GM12892 (cell line): ENCODE measurements around the gene CSPG4.

Source experiments
- DNase-seq: peaks from one replicate; pipeline ENCODE4 v3.0.0; 2011; ENCODE audit not compliant: insufficient read length
- FAIRE-seq: peaks from 2 replicates; lab custom pipeline; 2011; peaks lifted over from hg19 to GRCh38; lab: Jason Lieb, UNC
- POLR2A ChIP-seq: IDR thresholded peaks from 2 replicates; pipeline ENCODE4 v1.6.1; 2011; ENCODE audit warnings: low read depth, low read length, control low read depth
- POLR2AphosphoS5 ChIP-seq: IDR thresholded peaks from 2 replicates; pipeline ENCODE4 v1.6.1; 2011; ENCODE audit warnings: low read depth, low read length, control low read depth
- TAF1 ChIP-seq: IDR thresholded peaks from 2 replicates; pipeline ENCODE4 v1.6.1; 2011; ENCODE audit warnings: low read depth, mild to moderate bottlenecking, control low read depth, low read length, borderline replicate concordance

CSPG4 gene

DNA sequence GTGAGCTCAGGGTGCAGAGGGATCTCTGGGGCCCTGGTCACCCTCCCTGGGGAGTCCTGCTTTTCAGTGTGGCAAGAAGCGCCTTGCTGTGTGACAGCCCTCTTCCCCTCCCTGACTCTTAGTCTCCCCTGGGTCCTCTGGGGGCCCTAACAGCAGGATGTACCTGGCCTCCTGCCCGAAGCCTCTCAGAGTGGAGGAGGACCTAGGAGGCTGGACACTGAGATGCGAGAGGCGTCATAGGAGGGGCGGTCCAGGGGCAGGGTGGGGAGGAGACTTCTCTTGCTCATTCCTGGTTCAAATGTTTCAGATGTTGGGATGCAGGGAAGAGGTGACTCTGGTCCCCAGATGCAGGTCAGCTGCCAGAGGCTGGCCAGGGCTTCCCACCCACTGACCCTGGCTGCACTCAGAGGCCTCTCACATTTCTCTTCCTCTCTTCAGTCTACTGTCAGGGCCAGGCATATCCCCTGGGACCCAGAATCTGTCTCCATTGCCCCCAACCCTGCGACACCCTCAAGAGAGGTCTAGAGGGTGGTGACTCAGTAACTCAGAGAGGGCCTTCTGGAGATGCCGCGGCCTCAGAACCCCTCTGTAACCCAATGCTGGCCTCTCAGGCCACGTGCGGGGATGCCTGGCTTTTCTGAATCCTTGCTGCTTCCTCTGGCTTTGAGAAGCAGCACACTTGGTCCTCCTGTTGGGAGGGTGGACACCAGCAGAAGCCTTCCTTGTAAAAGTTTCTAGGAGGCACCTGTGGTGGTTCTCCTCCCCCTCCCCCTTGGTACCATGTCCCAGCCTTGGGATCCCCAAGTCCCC, 39.0 kb downstream of the CSPG4 start:
- no peak for DNase-seq
- TF ChIP-seq TAF1 (no peak), POLR2A (no peak), POLR2AphosphoS5 (no peak)
- FAIRE-seq = no peak

DNA sequence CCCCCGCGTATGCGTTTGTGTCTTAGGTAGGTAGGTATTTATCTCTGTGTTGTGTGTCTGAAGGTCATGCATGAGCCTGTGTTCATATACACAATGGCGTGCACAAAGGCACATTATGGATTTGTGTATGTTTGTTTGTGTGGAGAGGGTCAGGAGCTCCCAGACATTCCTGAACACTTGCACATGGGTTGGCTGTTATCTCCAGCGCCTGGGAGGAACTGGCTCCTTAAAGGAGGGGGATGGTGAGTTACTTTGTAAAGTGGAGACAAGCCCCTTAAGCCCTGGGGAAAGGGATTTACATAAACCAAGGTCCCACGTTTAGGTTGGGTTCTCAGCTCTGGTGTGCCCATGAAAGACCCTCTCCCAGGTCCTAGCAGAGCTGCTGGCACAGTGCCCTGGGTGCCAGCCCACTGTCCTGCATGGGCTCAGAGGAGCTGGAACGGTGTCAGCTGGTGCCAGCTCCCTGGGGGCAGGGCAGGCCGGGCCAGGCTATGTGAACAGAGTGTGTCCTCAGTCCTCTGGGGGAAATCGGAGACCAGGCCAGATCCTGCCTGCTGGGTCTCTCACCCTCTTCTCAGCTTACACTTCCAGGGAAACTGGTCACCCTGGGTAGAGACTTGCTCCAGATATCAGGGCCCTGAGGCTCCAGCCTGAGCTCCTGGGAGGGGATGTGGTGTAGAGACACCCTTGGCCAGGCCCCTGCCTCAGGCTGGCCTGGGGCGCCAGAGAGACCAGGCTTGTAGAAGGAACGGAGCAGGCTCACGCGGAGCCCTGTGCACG, 39.8 kb downstream of the CSPG4 start:
- FAIRE-seq = no peak

DNA sequence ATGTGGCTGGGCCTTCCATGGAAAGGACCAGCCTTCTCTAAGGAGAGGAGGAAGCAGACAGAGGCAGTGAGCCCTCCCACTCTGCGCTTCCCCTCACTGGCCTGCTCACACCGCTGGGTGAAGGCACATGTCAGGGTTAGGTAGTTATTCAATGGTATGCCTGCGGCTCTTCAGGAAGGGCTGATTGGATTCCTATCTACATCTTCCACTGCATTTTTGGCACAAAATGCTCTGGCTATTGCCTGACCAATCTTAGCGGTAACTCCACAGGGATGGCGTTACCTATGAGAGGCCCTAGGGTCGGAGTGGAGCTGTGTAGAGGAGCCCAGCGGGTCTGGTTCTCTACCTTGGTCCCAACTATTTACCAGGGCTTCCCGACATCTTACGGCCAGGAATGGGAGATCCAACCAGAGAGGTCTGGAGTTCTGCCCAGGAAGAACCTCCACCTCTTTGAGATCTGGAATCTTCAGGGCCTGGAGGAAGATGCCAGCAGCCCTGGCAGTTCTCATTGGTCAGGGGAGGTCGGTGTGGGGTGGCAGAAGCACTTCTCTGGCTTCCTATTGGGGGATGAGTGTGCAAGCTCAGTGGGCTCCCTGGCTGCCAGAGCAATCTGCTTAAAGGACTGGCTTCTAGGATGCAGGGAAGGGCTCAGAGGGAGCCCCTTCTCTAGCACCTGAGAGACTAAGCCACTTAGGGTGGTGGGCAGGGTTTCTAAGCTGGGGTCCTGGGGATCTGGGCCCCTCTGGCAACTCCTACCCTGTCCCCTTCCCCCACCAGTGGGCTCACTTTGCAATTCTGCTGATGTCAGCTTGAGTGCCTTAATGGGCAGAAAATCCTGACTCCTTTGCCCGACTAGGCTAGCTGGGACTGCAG, 40.7 kb downstream of the CSPG4 start:
- FAIRE-seq (no peak), DNase-seq (no peak)
- no peak for TF ChIP-seq POLR2AphosphoS5
- no peak for TF ChIP-seq TAF1
- no peak for TF ChIP-seq POLR2A

More for the DNA sequence above, 39.8 kb downstream of the CSPG4 start:
- no peak for DNase-seq
- no peak for TF ChIP-seq POLR2A
- TF ChIP-seq TAF1 = no peak
- no peak for TF ChIP-seq POLR2AphosphoS5

DNA sequence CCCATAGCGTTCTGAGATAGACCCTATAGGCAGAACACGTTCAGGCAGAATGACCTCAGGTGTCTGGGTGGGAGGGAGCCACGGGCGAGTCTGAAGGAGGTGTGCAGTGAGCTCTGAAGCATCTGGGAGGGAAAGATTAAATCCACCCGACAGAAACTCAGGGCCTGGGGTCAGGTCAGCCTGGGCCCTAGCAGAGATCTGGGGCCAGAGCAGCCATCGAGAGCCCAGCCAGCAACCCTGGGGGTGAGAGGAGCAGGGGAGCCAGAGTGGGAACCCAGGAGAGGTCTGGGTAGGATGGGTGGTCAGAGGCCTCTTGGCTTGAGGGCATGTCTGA, 42.8 kb downstream of the CSPG4 start:
- no peak for FAIRE-seq
- no peak for DNase-seq

DNA sequence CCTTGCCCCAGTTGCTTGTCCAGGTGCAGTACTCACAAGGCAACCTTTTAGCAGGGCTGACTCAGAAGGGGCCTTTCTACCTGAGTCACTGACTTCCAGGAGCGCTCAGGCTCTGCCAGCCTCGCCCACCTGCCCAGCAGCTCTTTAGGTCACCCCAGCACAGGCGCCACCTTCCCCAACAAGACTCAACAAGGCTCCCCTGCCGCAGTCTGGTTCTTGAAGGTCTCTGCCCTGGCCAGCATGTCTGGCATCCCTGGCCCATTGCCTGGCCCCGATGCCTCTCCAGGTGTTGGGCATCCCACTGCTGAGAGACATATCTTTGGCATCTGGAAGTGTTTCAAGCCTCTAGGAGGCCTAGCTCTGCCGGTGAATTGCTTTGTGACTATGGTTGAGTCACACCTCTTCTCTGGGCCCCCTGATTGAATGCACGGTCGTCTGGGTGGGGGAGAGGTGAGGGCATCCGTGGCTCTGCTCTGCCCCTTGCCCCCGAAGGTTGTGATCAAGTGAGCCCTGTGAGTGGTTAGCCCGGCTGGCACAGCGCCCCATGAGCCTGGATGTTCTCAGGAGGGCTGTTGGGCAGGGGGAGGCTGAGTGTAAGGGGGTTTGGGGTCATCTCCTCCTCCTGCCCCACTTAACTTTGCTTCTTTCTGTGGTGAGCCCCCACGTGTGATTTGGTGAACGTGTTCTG, 43.3 kb downstream of the CSPG4 start:
- no peak for FAIRE-seq
- TF ChIP-seq POLR2A (no peak), POLR2AphosphoS5 (no peak)
- DNase-seq = no peak

More for the DNA sequence above, 42.8 kb downstream of the CSPG4 start:
- TF ChIP-seq POLR2A (no peak), POLR2AphosphoS5 (no peak), TAF1 (no peak)

DNA sequence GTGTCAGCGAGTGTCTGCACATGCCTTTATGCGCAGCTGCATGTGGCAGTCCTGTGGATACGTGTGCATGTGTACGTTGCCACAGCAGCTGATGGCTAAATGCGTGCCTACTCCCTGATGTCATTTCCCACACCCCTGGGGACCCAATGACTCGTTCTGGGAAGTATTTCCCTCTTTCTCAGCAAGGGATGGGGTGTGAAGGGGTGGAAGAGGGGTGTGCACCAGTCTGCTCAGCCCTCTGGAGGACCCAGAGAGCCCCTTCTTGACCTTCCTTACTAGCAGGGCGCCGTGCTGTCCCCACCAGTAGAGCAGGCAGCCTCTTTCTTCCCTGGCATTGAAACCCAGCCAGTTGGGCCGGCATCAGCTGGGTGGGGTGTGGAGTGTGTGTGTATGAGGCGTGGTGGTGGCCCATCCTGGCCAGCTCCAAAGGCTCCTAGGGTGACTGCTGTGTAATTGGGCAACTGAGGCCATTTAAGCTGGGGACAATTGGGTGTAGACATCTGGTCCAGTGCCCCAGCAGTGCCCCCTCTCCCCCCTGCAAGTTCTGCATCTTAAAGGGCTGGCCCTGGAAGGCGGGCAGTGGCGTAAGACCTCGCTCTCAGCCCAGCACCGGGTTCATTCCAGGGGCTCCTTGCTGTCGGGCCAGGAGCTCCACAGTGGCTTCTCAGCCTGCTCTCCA, 45.7 kb downstream of the CSPG4 start:
- FAIRE-seq = no peak
- DNase-seq = no peak
- no peak for TF ChIP-seq POLR2AphosphoS5
- TF ChIP-seq TAF1 = no peak
- TF ChIP-seq POLR2A = no peak

DNA sequence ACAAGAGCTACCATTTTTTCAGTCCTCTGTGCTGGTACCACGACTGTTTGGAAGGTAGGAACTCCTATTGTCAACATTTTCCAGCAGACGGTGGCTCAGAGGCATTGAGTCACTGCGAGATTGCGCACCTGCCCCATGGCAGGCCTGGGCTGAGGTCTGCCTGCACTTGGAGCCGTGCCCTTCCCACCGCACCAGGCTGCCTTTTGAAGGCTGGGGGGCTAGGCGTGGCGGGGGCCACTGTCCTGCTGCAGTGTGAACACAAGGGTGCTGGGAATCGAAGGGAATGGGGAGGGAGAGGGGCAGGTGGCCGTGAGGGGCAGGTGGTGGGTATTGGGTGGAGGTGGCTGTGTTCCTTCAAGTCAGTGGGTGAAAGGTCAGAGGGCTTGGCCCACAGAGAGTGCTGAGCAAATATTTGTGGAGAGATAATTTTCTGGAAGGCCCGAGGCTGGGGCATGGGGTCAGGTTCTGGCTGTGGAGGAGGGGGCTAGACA, 48.7 kb downstream of the CSPG4 start:
- no peak for DNase-seq
- TF ChIP-seq POLR2A (no peak), TAF1 (no peak), POLR2AphosphoS5 (no peak)
- no peak for FAIRE-seq

DNA sequence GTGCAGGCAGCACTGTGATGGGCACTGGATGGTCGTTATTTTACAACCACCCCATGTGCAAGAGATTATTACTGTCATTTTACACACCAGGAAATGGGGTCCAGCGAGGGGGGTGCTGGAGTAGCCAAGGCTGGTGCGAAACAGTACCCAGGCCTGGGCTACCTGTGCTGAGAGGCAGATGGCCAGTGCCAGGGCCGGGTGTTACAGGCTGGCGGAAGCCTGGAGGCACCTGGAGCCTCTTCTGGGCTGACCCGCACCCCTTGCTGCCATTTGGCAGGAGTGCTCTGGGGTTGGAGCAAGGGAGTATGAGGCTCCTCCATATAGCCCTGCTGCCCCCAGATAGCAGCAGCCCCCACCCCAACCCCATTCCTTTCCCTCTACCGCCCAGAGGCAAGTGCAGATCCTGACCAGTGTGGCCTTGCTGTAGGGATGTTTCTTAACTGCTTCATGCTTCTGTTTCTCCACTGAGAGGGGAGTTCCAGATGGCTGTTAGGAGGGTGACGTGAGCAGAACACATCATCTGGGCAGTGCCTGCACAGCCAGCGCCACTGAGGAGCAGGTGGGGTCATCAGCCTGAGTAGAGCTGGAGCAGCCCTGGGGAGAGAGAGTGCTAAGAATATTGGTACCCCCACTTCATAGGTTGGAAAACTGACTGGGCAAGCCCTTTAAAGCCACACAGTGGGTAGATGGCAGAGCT, 49.7 kb downstream of the CSPG4 start:
- TF ChIP-seq POLR2A (no peak), TAF1 (no peak), POLR2AphosphoS5 (no peak)
- no peak for DNase-seq
- peak; percentile 77 for FAIRE-seq

DNA sequence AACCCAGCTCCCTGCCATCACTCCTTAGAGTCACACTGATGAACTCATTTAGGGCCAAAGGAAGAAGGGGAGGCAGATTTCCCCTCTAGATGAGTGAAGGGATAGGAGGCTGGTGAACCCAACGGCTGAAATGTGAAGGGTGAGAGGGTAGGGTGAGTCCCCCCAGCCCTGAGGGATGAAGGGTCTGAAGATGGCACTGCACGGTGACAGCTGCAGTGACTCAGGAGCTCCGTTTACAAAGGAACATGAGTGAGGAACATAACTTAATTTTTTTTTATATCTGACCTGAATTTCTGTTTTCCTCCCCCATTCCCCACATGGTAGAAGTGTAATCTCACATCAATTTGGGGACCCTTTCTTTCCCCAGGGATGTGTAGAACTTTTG, 50.9 kb downstream of the CSPG4 start:
- FAIRE-seq (no peak), DNase-seq (no peak)
- TF ChIP-seq POLR2AphosphoS5 (no peak), TAF1 (no peak), POLR2A (no peak)

DNA sequence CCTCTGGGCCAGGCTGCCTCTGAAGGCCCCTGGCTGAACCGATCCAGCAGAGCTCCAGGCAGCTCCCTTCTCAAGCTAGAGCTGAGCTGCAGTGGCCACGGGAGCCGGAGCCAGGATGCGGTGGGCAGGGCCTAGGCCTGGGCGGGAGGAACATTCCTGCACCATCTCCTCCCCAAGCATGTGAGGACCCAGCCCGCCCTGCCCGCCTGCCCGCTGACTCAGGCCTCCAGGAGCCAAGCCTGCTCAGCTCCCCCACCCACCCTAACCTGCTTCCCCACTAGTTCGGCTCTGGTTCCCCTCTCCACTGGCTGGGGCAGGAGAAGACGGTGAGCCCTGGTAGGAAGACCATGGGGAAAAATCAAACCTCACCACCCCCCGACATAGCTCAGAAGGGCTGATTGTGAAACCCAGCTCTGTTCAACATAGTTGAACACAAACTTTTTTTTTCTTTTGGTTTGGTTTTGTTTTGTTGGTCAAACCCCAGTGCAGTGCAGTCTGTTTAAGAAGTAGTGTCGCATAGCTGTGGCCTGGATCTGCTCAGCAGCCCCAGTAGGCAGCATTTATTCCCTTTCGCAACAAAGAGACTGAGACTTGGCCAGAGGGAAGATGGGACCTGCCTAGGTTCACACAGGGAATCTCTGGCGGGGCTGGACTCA, 51.4 kb downstream of the CSPG4 start:
- FAIRE-seq = no peak

More for the DNA sequence above, 51.4 kb downstream of the CSPG4 start:
- TF ChIP-seq POLR2A (no peak), TAF1 (no peak), POLR2AphosphoS5 (no peak)
- no peak for DNase-seq
